Measurements from ENCODE around the gene SCLY. TPM values are rescaled to one million over a fixed set of nuclear protein-coding genes. Genes with fewer than 3 reads are reported as not detected.

SCLY gene
- total and polyA plus RNA-seq, 2 of the 13 experiments (the other 11 are each of a cell fraction or from before 2014, with no cell fraction given) = 27.9 to 38.6 TPM

- TF ChIP-seq TERF1 (CRISPR knock-in tag; IDR thresholded peaks at IDR 0.05) = no peak
- TF ChIP-seq ZNF550 (CRISPR knock-in tag; IDR thresholded peaks at IDR 0.05; ENCODE audit: borderline replicate concordance) = no peak
- no peak for TF ChIP-seq CENPT (CRISPR knock-in tag; IDR thresholded peaks at IDR 0.05; ENCODE audit: low read depth)
- TF ChIP-seq ZNF670 (CRISPR knock-in tag; IDR thresholded peaks at IDR 0.05; ENCODE audit: borderline replicate concordance) = no peak
- no peak for TF ChIP-seq THAP7 (CRISPR knock-in tag; IDR thresholded peaks at IDR 0.05)
- peak; percentile 53 for TF ChIP-seq ZFY (CRISPR knock-in tag; IDR thresholded peaks at IDR 0.05)
- TF ChIP-seq ZC3H4 (CRISPR knock-in tag; IDR thresholded peaks at IDR 0.05; ENCODE audit: borderline replicate concordance) = no peak
- TF ChIP-seq GATAD1 (CRISPR knock-in tag; IDR thresholded peaks at IDR 0.05) = 0 out of 2 replicates have a peak, but pooled peaks have one; percentile 45
- peak; percentile 91 for TF ChIP-seq DMAP1 (CRISPR knock-in tag; IDR thresholded peaks at IDR 0.05)
- peak; percentile 51; the same call in 1 of the 2 replicates for TF ChIP-seq SKIL (CRISPR knock-in tag; IDR thresholded peaks at IDR 0.05; ENCODE audit: borderline replicate concordance)
- TF ChIP-seq ELF1 (CRISPR knock-in tag; IDR thresholded peaks at IDR 0.05) = no peak
- TF ChIP-seq LCORL (IDR thresholded peaks at IDR 0.05) = no peak
- TF ChIP-seq LCORL (CRISPR knock-in tag; IDR thresholded peaks at IDR 0.05) = peak; percentile 73; the same call in 1 of the 2 replicates
- TF ChIP-seq ZNF124 (CRISPR knock-in tag; IDR thresholded peaks at IDR 0.05) = 0 out of 2 replicates have a peak, but pooled peaks have one; percentile 38
- TF ChIP-seq ZNF256 (CRISPR knock-in tag; conservative IDR thresholded peaks at IDR 0.05) = no peak
- TF ChIP-seq ATF2 (CRISPR knock-in tag; IDR thresholded peaks at IDR 0.05) = no peak
- no peak for TF ChIP-seq ZBTB8A (CRISPR knock-in tag; IDR thresholded peaks at IDR 0.05; ENCODE audit: borderline replicate concordance, low read depth)
- no peak for TF ChIP-seq ZBTB1 (CRISPR knock-in tag; IDR thresholded peaks at IDR 0.05; ENCODE audit: borderline replicate concordance)
- no peak for TF ChIP-seq ATF3 (CRISPR knock-in tag; IDR thresholded peaks at IDR 0.05)
Measured at GRCh38 chr2:238107525-238108422, 47.0 kb downstream of the SCLY start (continued).
